A673 (cell line): ENCODE data around the gene CCDC12. TPM values are rescaled to one million over a fixed set of nuclear protein-coding genes. Genes with fewer than 3 reads are reported as not detected.

Experiments used
- BruUV-seq: library from RNA; stranded (reverse); fragments of 400-500 nt; replicated peaks from 2 replicates; lab custom pipeline; 2021; lab: Mats Ljungman, UMichigan
- CTCF ChIA-PET: fragments of 300-600 bp; sonication (Branson Sonifier 250); formaldehyde crosslinking; loops from one replicate; lab custom pipeline; 2022; ENCODE audit warnings: antibody characterized with exemption; lab: Charles Lee
- POLR2A ChIA-PET: fragments of 300-600 bp; sonication (Branson Sonifier 250); formaldehyde crosslinking; loops from one replicate; lab custom pipeline; 2022; ENCODE audit warnings: antibody characterized with exemption; ENCODE audit not compliant: low non-redundant PET; lab: Charles Lee
- DNase-seq: peaks from one replicate; pipeline ENCODE4 v3.0.0-alpha.2; 2015; ENCODE audit warnings: low spot score
- H3K27ac ChIP-seq: fragments of 200-600 bp; sonication (generic); 2 replicates; pipeline ENCODE4 v1.5.1; 2016; ENCODE audit warnings: mixed run types, low read depth, mild to moderate bottlenecking, mixed read lengths, antibody characterized with exemption, low read length; ENCODE audit not compliant: poor library complexity, severe bottlenecking
- H3K27me3 ChIP-seq: fragments of 200-600 bp; sonication (generic); replicated peaks from 2 replicates; pipeline ENCODE4 v1.6.1; 2017; ENCODE audit warnings: mixed run types, low read depth, mild to moderate bottlenecking, mixed read lengths, antibody characterized with exemption, low read length; ENCODE audit not compliant: insufficient read depth, poor library complexity
- H3K36me3 ChIP-seq: fragments of 200-600 bp; sonication (generic); 2 replicates; pipeline ENCODE4 v1.6.1; 2016; ENCODE audit warnings: mixed run types, mild to moderate bottlenecking, mixed read lengths, antibody characterized with exemption, low read length; ENCODE audit not compliant: insufficient read depth, poor library complexity, severe bottlenecking
- H3K4me1 ChIP-seq: fragments of 200-600 bp; sonication (generic); 2 replicates; pipeline ENCODE4 v1.6.1; 2017; ENCODE audit warnings: mixed run types, mild to moderate bottlenecking, mixed read lengths, antibody characterized with exemption, low read length; ENCODE audit not compliant: insufficient read depth, poor library complexity, severe bottlenecking
- H3K4me3 ChIP-seq: fragments of 200-600 bp; sonication (generic); 2 replicates; pipeline ENCODE4 v1.5.1; 2016; ENCODE audit warnings: low read depth, mixed run types, mild to moderate bottlenecking, mixed read lengths, low read length; ENCODE audit not compliant: poor library complexity, severe bottlenecking
- H3K9me3 ChIP-seq: fragments of 200-600 bp; sonication (generic); 2 replicates; pipeline ENCODE4 v1.6.1; 2016; ENCODE audit warnings: mixed run types, low read depth, mild to moderate bottlenecking, mixed read lengths, antibody characterized with exemption, low read length; ENCODE audit not compliant: poor library complexity, severe bottlenecking
- CTCF ChIP-seq: fragments of 300-800, 200-600 bp; sonication (generic); conservative IDR thresholded peaks from 2 replicates; pipeline ENCODE4 v1.5.1; 2017; ENCODE audit warnings: low read depth, mild to moderate bottlenecking, antibody characterized with exemption, low read length, moderate library complexity, mixed read lengths
- EZH2 ChIP-seq: fragments of 200-600 bp; sonication (generic); IDR thresholded peaks from 2 replicates; pipeline ENCODE4 v1.6.1; 2017; ENCODE audit warnings: borderline replicate concordance, low read depth, mild to moderate bottlenecking, mixed read lengths, antibody characterized with exemption, low read length; ENCODE audit not compliant: poor library complexity, severe bottlenecking
- intact Hi-C: fragments of 100-400 bp; cut with micrococcal nuclease; formaldehyde crosslinking; loops from one replicate; pipeline ENCODE4 v1.10.0; 2022; ENCODE audit not compliant: unreplicated experiment
- total RNA-seq: library from RNA; stranded (reverse); gene quantifications from 2 replicates; pipeline ENCODE4 v1.2.3, GENCODE V29; 2021

The CCDC12 gene
- total RNA-seq, 1 experiment from 2014 or later, result 28.2 TPM

- intact Hi-C loops, result no loop called here
- Histone ChIP-seq H3K9me3 (no peaks in the 10 kb centered on the region), H3K27ac (no peak overlapping the region), H3K4me3 (no peak overlapping the region), H3K36me3 (no peaks in the 10 kb centered on the region), H3K4me1 (no peaks in the 10 kb centered on the region), H3K27me3 (no peaks in the 10 kb centered on the region)
- DNase-seq, result no peak
- TF ChIP-seq EZH2, result no peak
- no peak for TF ChIP-seq CTCF
- no TSS peak for BruUV-seq
- CTCF ChIA-PET, result no interaction called here
- POLR2A ChIA-PET, result no interaction called here
These were observed 29.0 kb downstream of the CCDC12 start for GRCh38 chr3:46947546-46947901.

GRCh38 chr3:46946856-46947545 is 29.5 kb downstream of the CCDC12 start:
- intact Hi-C loops, result no loop called here
- TF ChIP-seq CTCF (no peak), EZH2 (no peak)
- CTCF ChIA-PET, result no interaction called here
- H3K4me1 ChIP-seq, result no peaks in the 10 kb centered on the region
- H3K4me3 ChIP-seq, result no peak overlapping the region
- no TSS peak for BruUV-seq
- no peak for DNase-seq
- no peaks in the 10 kb centered on the region for H3K36me3 ChIP-seq
- H3K9me3 ChIP-seq, result no peaks in the 10 kb centered on the region
- H3K27me3 ChIP-seq, result no peaks in the 10 kb centered on the region
- no peak overlapping the region for H3K27ac ChIP-seq
- POLR2A ChIA-PET, result interaction anchor here (0.7 kb wide), 1 partner anchor 30 kb away, joined by 3 read pairs; no protein-coding TSS in a partner anchor

- no peak overlapping the region for H3K4me3 ChIP-seq
- no peaks in the 10 kb centered on the region for H3K27me3 ChIP-seq
- TF ChIP-seq CTCF (no peak), EZH2 (no peak)
- H3K9me3 ChIP-seq, result no peaks in the 10 kb centered on the region
- intact Hi-C loops, result no loop called here
- POLR2A ChIA-PET, result interaction anchor here (0.7 kb wide), 1 partner anchor 31 kb away, joined by 3 read pairs; no protein-coding TSS in a partner anchor
- no peaks in the 10 kb centered on the region for H3K4me1 ChIP-seq
- no TSS peak for BruUV-seq
- no peaks in the 10 kb centered on the region for H3K36me3 ChIP-seq
- no peak overlapping the region for H3K27ac ChIP-seq
- CTCF ChIA-PET, result no interaction called here
- DNase-seq, result no peak
These were observed 30.1 kb downstream of the CCDC12 start for GRCh38 chr3:46946416-46946815.
